HG03060 (cell line): ENCODE measurements around the gene FAM83F.
"Not testable (repeated sequence)": the region's sequence is repeated elsewhere in the genome, so short reads cannot be mapped to it uniquely, and the experiment has no call there.

Experiments used
- ATAC-seq: cut with Tn5 transposase; IDR thresholded peaks from one replicate; pipeline ENCODE4 v1.9.1; 2021; ENCODE audit warnings: low read depth, moderate number of reproducible peaks; ENCODE audit not compliant: unreplicated experiment

The FAM83F gene

GRCh38 chr22:40009951-40010671, 15.4 kb downstream of the FAM83F start:
- no peak for ATAC-seq

GRCh38 chr22:40010746-40011145, 16.0 kb downstream of the FAM83F start:
- ATAC-seq, result no peak

GRCh38 chr22:40014667-40015248, 20.0 kb downstream of the FAM83F start:
- no peak for ATAC-seq

- no peak for ATAC-seq
These were observed 20.7 kb downstream of the FAM83F start for GRCh38 chr22:40015358-40015976.

GRCh38 chr22:40018051-40018450, 23.3 kb downstream of the FAM83F start:
- no peak for ATAC-seq

- no peak for ATAC-seq
These were observed 24.3 kb downstream of the FAM83F start for GRCh38 chr22:40019100-40019499.

- no peak for ATAC-seq
These were observed 26.2 kb downstream of the FAM83F start for GRCh38 chr22:40020956-40021355.

GRCh38 chr22:40021401-40022000, 26.7 kb downstream of the FAM83F start:
- no peak for ATAC-seq

GRCh38 chr22:40022536-40023240, 27.9 kb downstream of the FAM83F start:
- ATAC-seq, result no peak

- no peak for ATAC-seq
These were observed 28.6 kb downstream of the FAM83F start for GRCh38 chr22:40023341-40023841.

- no peak for ATAC-seq
These were observed 29.7 kb downstream of the FAM83F start for GRCh38 chr22:40024201-40025061.

- ATAC-seq, result not testable (repeated sequence)
These were observed 30.3 kb downstream of the FAM83F start for GRCh38 chr22:40025062-40025379.

- no peak for ATAC-seq
These were observed 31.1 kb downstream of the FAM83F start for GRCh38 chr22:40025856-40026255.

GRCh38 chr22:40026641-40027040, 31.9 kb downstream of the FAM83F start:
- no peak for ATAC-seq

- ATAC-seq, result no peak
These were observed 32.7 kb downstream of the FAM83F start for GRCh38 chr22:40027191-40028097.

- ATAC-seq, result no peak
These were observed 33.3 kb downstream of the FAM83F start for GRCh38 chr22:40028098-40028425.

GRCh38 chr22:40029189-40029890, 34.6 kb downstream of the FAM83F start:
- ATAC-seq, result no peak

- ATAC-seq, result no peak
These were observed 35.4 kb downstream of the FAM83F start for GRCh38 chr22:40030026-40030757.
